ENCODE measurements around the gene APOBEC2.
"Not testable (repeated sequence)": the region's sequence is repeated elsewhere in the genome, so short reads cannot be mapped to it uniquely, and the experiment has no call there.

- not testable (repeated sequence) for TF ChIP-seq POLR2A (IDR thresholded peaks at IDR 0.05; ENCODE audit: low read length); CTCF (IDR thresholded peaks at IDR 0.05); JUN (IDR thresholded peaks at IDR 0.05); ZNF302 (CRISPR knock-in tag; IDR thresholded peaks at IDR 0.05); E2F6 (IDR thresholded peaks at IDR 0.05; ENCODE audit: borderline replicate concordance, low read depth)
These were observed 46.0 kb upstream of the APOBEC2 start for GRCh38 chr6:41006980-41007379.
